GM18517 (cell line): Measurements from ENCODE around the gene SPATA9.
"Not testable (repeated sequence)": the region's sequence is repeated elsewhere in the genome, so short reads cannot be mapped to it uniquely, and the experiment has no call there.

ENCODE experiments used
- ATAC-seq: cut with Tn5 transposase; IDR thresholded peaks from one replicate; pipeline ENCODE4 v1.9.1; 2021; ENCODE audit warnings: mild to moderate bottlenecking, moderate library complexity; ENCODE audit not compliant: unreplicated experiment

The SPATA9 gene

GRCh38 chr5:95717439-95717838 lies 34.6 kb upstream of the SPATA9 start:
- no peak for ATAC-seq

- peak; percentile 42 for ATAC-seq
Observed at GRCh38 chr5:95715799-95716461, 33.1 kb upstream of the SPATA9 start.

- ATAC-seq = no peak
Observed at GRCh38 chr5:95713960-95714710, 31.3 kb upstream of the SPATA9 start.

GRCh38 chr5:95713246-95713645 lies 30.5 kb upstream of the SPATA9 start:
- ATAC-seq = not testable (repeated sequence)

GRCh38 chr5:95712347-95712958 lies 29.7 kb upstream of the SPATA9 start:
- no peak for ATAC-seq

- ATAC-seq = no peak
Observed at GRCh38 chr5:95711501-95712346, 28.9 kb upstream of the SPATA9 start.

- ATAC-seq = not testable (repeated sequence)
Observed at GRCh38 chr5:95710651-95711500, 28.1 kb upstream of the SPATA9 start.

GRCh38 chr5:95709967-95710650 lies 27.3 kb upstream of the SPATA9 start:
- no peak for ATAC-seq

- no peak for ATAC-seq
Observed at GRCh38 chr5:95708876-95709275, 26.1 kb upstream of the SPATA9 start.

GRCh38 chr5:95707534-95708188 lies 24.9 kb upstream of the SPATA9 start:
- not testable (repeated sequence) for ATAC-seq

- no peak for ATAC-seq
Observed at GRCh38 chr5:95707055-95707454, 24.3 kb upstream of the SPATA9 start.

GRCh38 chr5:95706196-95706595 lies 23.4 kb upstream of the SPATA9 start:
- ATAC-seq = not testable (repeated sequence)

GRCh38 chr5:95704150-95704549 lies 21.4 kb upstream of the SPATA9 start:
- no peak for ATAC-seq

GRCh38 chr5:95701074-95701473 lies 18.3 kb upstream of the SPATA9 start:
- no peak for ATAC-seq

- ATAC-seq = no peak
Observed at GRCh38 chr5:95699337-95699736, 16.5 kb upstream of the SPATA9 start.

- ATAC-seq = no peak
Observed at GRCh38 chr5:95697781-95698681, 15.2 kb upstream of the SPATA9 start.

GRCh38 chr5:95690333-95690732 lies 7.5 kb upstream of the SPATA9 start:
- ATAC-seq = no peak

- no peak for ATAC-seq
Observed at GRCh38 chr5:95689680-95690079, 6.9 kb upstream of the SPATA9 start.
